Keratinocyte (primary cell): ENCODE measurements around the gene REG4.

Experiments
- EZH2 ChIP-seq: IDR thresholded peaks from one replicate; pipeline ENCODE4 v1.6.1; 2012; ENCODE audit warnings: inconsistent platforms, mild to moderate bottlenecking, low read length, moderate library complexity
- TF ChIP-seq, protein P1 (sequence below), 3 experiments: IDR thresholded peaks in 1 of 3; conservative IDR thresholded peaks in 1 of 3; optimal IDR thresholded peaks in 1 of 3; 2 replicates in 2 of 3; 3 replicates in 1 of 3; pipeline versions ENCODE3 to v1.5.1; 2011; ENCODE audit warnings: low read length in 3 of 3, mild to moderate bottlenecking in 3 of 3, moderate library complexity in 2 of 3, control low read depth in 1 of 3, inconsistent platforms in 1 of 3; ENCODE audit not compliant: insufficient read depth in 2 of 3; ENCODE audit errors: extremely low read depth in 1 of 3

DNA sequence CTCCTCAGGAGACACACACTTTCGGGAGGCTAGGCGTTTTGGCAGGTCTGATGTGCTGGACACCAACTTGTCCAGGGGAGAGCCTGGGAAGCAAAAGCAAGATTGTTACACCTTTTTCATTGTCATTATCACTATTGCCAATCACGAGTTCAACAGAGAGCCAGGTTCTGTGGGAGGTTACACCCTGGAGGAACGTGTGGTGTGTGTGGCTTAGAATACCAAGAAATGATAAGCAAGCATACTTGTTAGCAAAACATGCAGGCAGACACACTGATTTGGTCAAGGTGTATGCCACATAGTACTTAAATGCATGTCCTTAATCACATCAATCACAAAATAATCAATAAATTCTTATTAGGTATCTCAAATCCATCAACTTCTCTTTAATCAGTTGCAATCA lies 58.7 kb downstream of the REG4 start:
- TF ChIP-seq, protein P1, sequence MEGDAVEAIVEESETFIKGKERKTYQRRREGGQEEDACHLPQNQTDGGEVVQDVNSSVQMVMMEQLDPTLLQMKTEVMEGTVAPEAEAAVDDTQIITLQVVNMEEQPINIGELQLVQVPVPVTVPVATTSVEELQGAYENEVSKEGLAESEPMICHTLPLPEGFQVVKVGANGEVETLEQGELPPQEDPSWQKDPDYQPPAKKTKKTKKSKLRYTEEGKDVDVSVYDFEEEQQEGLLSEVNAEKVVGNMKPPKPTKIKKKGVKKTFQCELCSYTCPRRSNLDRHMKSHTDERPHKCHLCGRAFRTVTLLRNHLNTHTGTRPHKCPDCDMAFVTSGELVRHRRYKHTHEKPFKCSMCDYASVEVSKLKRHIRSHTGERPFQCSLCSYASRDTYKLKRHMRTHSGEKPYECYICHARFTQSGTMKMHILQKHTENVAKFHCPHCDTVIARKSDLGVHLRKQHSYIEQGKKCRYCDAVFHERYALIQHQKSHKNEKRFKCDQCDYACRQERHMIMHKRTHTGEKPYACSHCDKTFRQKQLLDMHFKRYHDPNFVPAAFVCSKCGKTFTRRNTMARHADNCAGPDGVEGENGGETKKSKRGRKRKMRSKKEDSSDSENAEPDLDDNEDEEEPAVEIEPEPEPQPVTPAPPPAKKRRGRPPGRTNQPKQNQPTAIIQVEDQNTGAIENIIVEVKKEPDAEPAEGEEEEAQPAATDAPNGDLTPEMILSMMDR (optimal IDR thresholded peaks at IDR 0.05 in 1 of 3, IDR thresholded peaks at IDR 0.05 in 1 of 3, conservative IDR thresholded peaks at IDR 0.05 in 1 of 3; ENCODE audit: extremely low read depth in 1 of 3, insufficient read depth in 2 of 3, low read length in 3 of 3), result no peak
- TF ChIP-seq EZH2, result no peak
